ENCODE measurements around the gene SLC1A3.

- TF ChIP-seq CTCF (conservative IDR thresholded peaks at IDR 0.05 in 1 of 2, IDR thresholded peaks at IDR 0.05 in 1 of 2; ENCODE audit: extremely low read depth in 1 of 2, insufficient read depth in 1 of 2, low read depth in 1 of 2, low read length in 2 of 2) (no peak), EZH2 (IDR thresholded peaks at IDR 0.05; ENCODE audit: borderline replicate concordance, low read length) (no peak)
Measured at GRCh38 chr5:36561601-36562000, 44.8 kb upstream of the SLC1A3 start.
